Suprapubic skin (tissue), 4 donors: ENCODE data around the gene ARL5C. TPM values are rescaled to one million over a fixed set of nuclear protein-coding genes. Genes with fewer than 3 reads are reported as not detected.

Experiments
- DNase-seq, 2 donors: peaks; one replicate each; pipeline ENCODE4 v3.0.0-alpha.2; 2019; ENCODE audit warnings: low spot score in 2 of 2
- H3K27ac ChIP-seq: fragments of 200-600 bp; sonication (generic); one replicate; pipeline ENCODE4 v1.5.1; 2019
- H3K27me3 ChIP-seq: fragments of 200-600 bp; sonication (generic); one replicate; pipeline ENCODE4 v1.5.1; 2019
- H3K36me3 ChIP-seq: fragments of 200-600 bp; sonication (generic); one replicate; pipeline ENCODE4 v1.5.1; 2019
- H3K4me1 ChIP-seq: fragments of 200-600 bp; sonication (generic); one replicate; pipeline ENCODE4 v1.5.1; 2019
- H3K4me3 ChIP-seq: fragments of 200-600 bp; sonication (generic); one replicate; pipeline ENCODE4 v1.5.1; 2019; ENCODE audit warnings: mild to moderate bottlenecking
- H3K9me3 ChIP-seq: fragments of 200-600 bp; sonication (generic); one replicate; pipeline ENCODE4 v1.5.1; 2019
- CTCF ChIP-seq, 2 donors: fragments of 200-600 bp in 1 of 2; fragments of 450-650 bp in 1 of 2; sonication (generic) in 1 of 2; IDR thresholded peaks; one replicate each; pipeline ENCODE4 v1.5.1; 2016 to 2019; ENCODE audit warnings: antibody characterized with exemption in 2 of 2, mild to moderate bottlenecking in 1 of 2, moderate library complexity in 1 of 2
- EP300 ChIP-seq: sonication (generic); formaldehyde crosslinking; IDR thresholded peaks from one replicate; pipeline ENCODE4 v1.6.1; 2017; ENCODE audit warnings: antibody characterized with exemption
- POLR2A ChIP-seq, 2 donors: fragments of 450-650 bp; IDR thresholded peaks; one replicate each; pipeline ENCODE4 v1.6.1; 2017; ENCODE audit warnings: antibody characterized with exemption in 2 of 2, mild to moderate bottlenecking in 2 of 2, moderate library complexity in 2 of 2
- POLR2AphosphoS5 ChIP-seq, 3 donors: sonication (generic); formaldehyde crosslinking; IDR thresholded peaks; one replicate each; pipeline ENCODE4 v1.6.1; 2017; ENCODE audit warnings: antibody characterized with exemption in 3 of 3
- WGBS: methylation state at CpG from one replicate; pipeline ENCODE4 v1.1.5; 2018; 5-methylcytosine and 5-hydroxymethylcytosine counted together
- total RNA-seq, 4 donors: library from RNA; depleted of rRNA; stranded (reverse); fragments of >200 nt; gene quantifications; one replicate each; pipeline ENCODE4 v1.1.0, GENCODE V29; 2016

The ARL5C gene
- total RNA-seq, 4 donors from 2014 or later = not detected

- no peaks in the 10 kb centered on the region for H3K4me1 ChIP-seq
- no peak overlapping the region for H3K27ac ChIP-seq
- TF ChIP-seq POLR2A (IDR thresholded peaks at IDR 0.05) = no peak
- TF ChIP-seq CTCF (IDR thresholded peaks at IDR 0.05) = no peak
- no peak for TF ChIP-seq POLR2AphosphoS5 (IDR thresholded peaks at IDR 0.05)
- TF ChIP-seq EP300 = no peak
- H3K9me3 ChIP-seq = no peaks in the 10 kb centered on the region
- H3K27me3 ChIP-seq = no peaks in the 10 kb centered on the region
- H3K36me3 ChIP-seq = peaks cover 92% of the 10 kb centered on the region
- H3K4me3 ChIP-seq = no peak overlapping the region
- WGBS = 93% methylated on average over 9 of the region's 9 CpGs
- no peak for DNase-seq
These were observed 21.3 kb upstream of the ARL5C start for GRCh38 chr17:39187152-39187830.

DNA sequence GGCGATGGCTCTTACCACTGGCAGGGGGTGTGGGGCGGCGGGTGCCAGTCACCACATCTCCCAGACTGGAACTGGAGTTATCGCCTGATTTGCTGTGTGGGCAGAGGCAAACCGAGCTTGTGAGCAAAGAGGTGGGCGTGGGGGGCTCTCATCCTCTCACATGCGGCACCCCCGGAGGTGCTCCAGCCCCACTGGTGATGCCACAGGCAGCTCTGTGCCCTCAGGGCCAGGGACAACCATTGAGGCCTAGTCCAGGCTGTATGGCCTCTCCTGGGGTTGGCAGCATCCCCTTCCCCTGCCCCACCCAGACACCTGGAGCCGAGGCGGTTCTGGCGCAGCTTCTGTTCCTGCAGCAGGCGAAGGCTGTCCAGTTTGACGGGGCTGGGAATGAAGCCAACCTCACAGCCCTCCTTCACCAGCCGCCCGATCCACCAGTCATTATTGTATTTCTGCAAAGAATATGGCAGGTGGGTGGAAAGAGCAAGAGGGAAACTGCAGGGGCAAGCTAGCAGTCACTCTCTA lies 20.6 kb upstream of the ARL5C start:
- Histone ChIP-seq H3K4me3 (no peak overlapping the region), H3K36me3 (peaks cover 87% of the 10 kb centered on the region), H3K9me3 (no peaks in the 10 kb centered on the region), H3K4me1 (no peaks in the 10 kb centered on the region), H3K27me3 (no peaks in the 10 kb centered on the region), H3K27ac (no peak overlapping the region)
- 83% methylated on average over 10 of the region's 15 CpGs for WGBS
- no peak for TF ChIP-seq EP300
- no peak for TF ChIP-seq POLR2AphosphoS5 (IDR thresholded peaks at IDR 0.05)
- TF ChIP-seq CTCF (IDR thresholded peaks at IDR 0.05) = no peak
- TF ChIP-seq POLR2A (IDR thresholded peaks at IDR 0.05) = no peak
- DNase-seq = no peak

GRCh38 chr17:39183720-39184119 lies 17.8 kb upstream of the ARL5C start:
- WGBS = 93% methylated on average over 10 of the region's 10 CpGs
- no peak overlapping the region for H3K27ac ChIP-seq
- H3K27me3 ChIP-seq = no peaks in the 10 kb centered on the region
- peaks cover 75% of the 10 kb centered on the region for H3K36me3 ChIP-seq
- DNase-seq = no peak
- H3K9me3 ChIP-seq = no peaks in the 10 kb centered on the region
- TF ChIP-seq POLR2AphosphoS5 (IDR thresholded peaks at IDR 0.05) (no peak), EP300 (no peak), CTCF (IDR thresholded peaks at IDR 0.05) (no peak), POLR2A (IDR thresholded peaks at IDR 0.05) (no peak)
- peaks cover 2% of the 10 kb centered on the region for H3K4me1 ChIP-seq
- no peak overlapping the region for H3K4me3 ChIP-seq

DNA sequence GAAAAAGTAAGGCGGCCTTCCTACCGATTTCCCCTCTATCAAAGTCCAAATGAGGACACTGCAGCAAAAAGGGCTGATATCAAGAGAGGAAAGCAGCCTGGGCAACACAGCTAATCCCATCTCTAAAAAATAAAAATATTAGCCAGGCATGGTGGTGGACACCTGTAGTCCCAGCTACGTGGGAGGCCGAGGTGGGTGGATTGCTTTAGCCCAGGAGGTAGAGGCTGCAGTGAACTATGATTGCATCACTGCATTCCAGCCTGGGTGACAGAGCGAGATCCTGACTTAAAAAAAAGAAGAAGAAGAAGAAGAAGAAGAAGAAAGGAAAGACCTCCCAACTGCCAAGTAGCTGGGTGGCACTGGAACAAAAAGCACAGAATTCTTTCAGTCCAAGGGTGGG lies 17.1 kb upstream of the ARL5C start:
- Histone ChIP-seq H3K9me3 (no peaks in the 10 kb centered on the region), H3K4me1 (peaks cover 9% of the 10 kb centered on the region), H3K36me3 (peaks cover 68% of the 10 kb centered on the region), H3K27ac (no peak overlapping the region), H3K4me3 (no peak overlapping the region), H3K27me3 (no peaks in the 10 kb centered on the region)
- TF ChIP-seq EP300 (no peak), POLR2AphosphoS5 (IDR thresholded peaks at IDR 0.05) (no peak), CTCF (IDR thresholded peaks at IDR 0.05) (no peak), POLR2A (IDR thresholded peaks at IDR 0.05) (no peak)
- 88% methylated on average over 5 of the region's 5 CpGs for WGBS
- DNase-seq = no peak

DNA sequence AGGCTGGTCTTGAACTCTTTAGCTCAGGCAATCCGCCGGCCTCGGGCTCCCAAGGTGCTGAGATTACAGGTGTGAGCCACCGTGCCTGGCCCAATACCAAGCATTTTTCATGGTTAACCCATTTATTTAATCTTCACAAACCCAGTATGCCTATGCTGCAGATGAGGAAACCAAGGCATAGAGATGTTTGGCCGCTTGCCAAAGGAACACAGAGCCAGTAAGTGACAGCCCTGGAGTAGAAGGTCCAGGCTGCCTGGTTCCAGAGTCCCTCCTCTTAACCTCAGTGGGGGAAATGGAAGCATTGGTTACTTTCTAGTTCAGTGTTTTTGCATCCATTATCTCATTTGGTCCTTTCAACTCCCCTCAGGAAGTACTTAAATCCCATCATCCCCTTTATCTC lies 15.3 kb upstream of the ARL5C start:
- DNase-seq = no peak
- H3K36me3 ChIP-seq = peaks cover 67% of the 10 kb centered on the region
- no peaks in the 10 kb centered on the region for H3K9me3 ChIP-seq
- 87% methylated on average over 5 of the region's 5 CpGs for WGBS
- peaks cover 11% of the 10 kb centered on the region for H3K4me1 ChIP-seq
- no peaks in the 10 kb centered on the region for H3K27me3 ChIP-seq
- no peak for TF ChIP-seq EP300
- TF ChIP-seq POLR2A (IDR thresholded peaks at IDR 0.05) = no peak
- TF ChIP-seq CTCF (IDR thresholded peaks at IDR 0.05) = no peak
- TF ChIP-seq POLR2AphosphoS5 (IDR thresholded peaks at IDR 0.05) = no peak
- H3K27ac ChIP-seq = no peak overlapping the region
- H3K4me3 ChIP-seq = no peak overlapping the region
